Astrocyte (in vitro differentiated cells and primary cell): ENCODE data around the gene AQP6.

ENCODE experiments used
- CTCF ChIP-seq: IDR thresholded peaks from 2 replicates; pipeline ENCODE4 v1.5.1; 2011; ENCODE audit warnings: low read depth, mild to moderate bottlenecking, inconsistent platforms, low read length, moderate library complexity; ENCODE audit not compliant: insufficient read depth
- EZH2 ChIP-seq: IDR thresholded peaks from 2 replicates; pipeline ENCODE4 v1.6.1; 2012; ENCODE audit warnings: mild to moderate bottlenecking, low read length, inconsistent platforms; ENCODE audit not compliant: insufficient read depth

GRCh38 chr12:49932023-49932422, 40.7 kb upstream of the AQP6 start:
- no peak for TF ChIP-seq CTCF
- no peak for TF ChIP-seq EZH2
